Measurements from ENCODE around the gene TOX2.
A peak's percentile ranks its signal among the peaks of the same experiment; 100 is the strongest.

TOX2 gene

DNA sequence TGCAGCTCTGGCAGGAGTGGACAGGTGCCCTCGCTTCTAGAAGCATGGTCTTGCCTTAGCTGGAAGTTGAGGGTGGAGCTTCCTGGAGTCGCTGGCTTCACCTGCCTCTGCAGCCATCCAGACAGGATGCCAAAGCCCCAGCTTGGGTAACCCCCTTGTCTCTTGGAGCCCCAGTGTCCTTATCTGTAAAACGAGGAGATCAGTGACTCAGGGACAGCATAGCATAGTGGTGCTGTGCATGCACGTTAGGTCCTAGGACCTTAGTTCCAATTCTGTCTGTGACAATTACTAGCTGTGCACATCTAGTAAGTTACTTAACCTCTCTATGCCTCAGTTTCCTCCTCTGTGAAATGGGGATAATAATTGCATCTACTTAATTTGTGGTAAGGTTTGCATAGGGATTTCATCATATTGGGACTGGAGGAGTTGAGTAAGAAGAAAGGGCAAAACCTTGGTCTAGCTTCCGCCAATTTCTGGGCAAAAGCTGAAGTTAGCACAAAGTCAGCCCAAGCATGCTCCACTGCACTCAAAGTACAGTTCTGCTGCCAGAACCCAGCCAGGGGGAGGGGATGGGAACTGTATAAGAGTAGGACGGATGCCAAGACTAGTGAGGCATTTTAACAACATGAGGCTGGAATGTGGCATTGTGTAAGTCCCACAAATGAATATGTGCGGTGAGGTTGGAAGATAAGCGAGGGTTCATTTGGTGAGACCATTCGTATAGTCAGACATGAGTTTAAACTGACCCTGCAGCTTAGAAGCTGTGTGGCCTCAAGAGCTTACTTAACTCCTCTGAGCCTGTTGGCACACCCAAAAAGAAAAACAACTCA is 24.5 kb downstream of the TOX2 start:
- TF ChIP-seq MYC (IDR thresholded peaks at IDR 0.05; ENCODE audit: low read depth, low read length) (peak; percentile 82), POLR2A (IDR thresholded peaks at IDR 0.05; ENCODE audit: extremely low read depth, insufficient read length) (no peak)
- TF ChIP-seq, protein P1, sequence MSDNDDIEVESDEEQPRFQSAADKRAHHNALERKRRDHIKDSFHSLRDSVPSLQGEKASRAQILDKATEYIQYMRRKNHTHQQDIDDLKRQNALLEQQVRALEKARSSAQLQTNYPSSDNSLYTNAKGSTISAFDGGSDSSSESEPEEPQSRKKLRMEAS (IDR thresholded peaks at IDR 0.05; ENCODE audit: low read depth, low read length): peak; percentile 74
- H3K4me3 ChIP-seq (ENCODE audit: low read depth, low read length): no peak overlapping the region
- DNase-seq (ENCODE audit: low read depth): peak; percentile 92

DNA sequence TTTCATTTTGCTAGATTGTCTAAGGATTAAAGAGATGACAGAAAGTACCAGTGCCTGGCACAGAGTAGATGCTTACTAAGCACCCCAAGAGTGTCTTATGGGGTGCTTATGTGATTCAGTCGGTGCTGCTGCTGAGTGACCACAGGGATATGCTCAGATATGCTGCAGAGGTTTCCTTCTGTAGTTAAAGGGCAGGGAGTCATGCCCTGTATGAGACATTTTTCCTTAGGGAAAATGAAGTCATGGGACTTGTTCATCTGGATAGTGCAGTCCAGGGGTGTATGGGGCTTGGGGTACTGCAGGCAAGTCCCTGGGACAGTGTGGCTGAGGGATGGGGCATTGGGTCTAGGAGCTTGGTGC is 25.1 kb downstream of the TOX2 start:
- H3K4me3 ChIP-seq (ENCODE audit: low read depth, low read length): no peak overlapping the region
- DNase-seq (ENCODE audit: low read depth): no peak

DNA sequence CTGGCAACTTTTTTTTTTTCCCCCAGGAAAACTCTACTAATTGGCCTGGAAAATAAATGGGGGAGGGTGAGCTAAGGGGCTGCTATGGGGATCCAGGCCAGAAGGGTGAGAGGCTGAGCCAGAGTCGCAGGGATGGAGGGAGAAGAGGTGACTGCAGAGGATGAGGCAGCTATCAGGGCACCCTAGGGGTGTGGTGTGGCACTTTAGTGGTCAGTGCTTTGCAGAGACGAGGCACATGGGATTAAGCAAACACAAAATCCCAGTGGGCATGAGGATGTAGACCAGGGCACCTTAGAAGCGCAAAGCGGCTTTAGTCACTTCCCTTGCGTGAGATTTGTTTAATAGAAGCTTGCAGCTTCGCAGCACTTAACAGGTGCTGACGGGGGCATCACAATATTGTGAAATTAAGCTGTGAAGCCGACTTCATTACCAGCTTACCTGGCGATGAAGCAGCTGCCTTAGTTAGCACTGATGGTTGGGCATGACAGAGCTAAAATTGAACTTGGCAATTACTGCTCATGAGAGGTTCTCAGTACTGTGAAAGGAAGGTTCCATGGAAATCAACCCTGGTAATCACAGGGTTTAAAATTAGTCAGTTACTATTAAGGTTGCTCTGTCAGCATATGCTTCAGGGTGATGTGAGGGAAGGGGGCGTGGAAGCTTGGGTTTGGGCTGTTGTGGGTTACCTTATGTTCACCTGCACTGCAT is 26.0 kb downstream of the TOX2 start:
- H3K4me3 ChIP-seq (ENCODE audit: low read depth, low read length): no peak overlapping the region
- TF ChIP-seq POLR2A (IDR thresholded peaks at IDR 0.05; ENCODE audit: extremely low read depth, insufficient read length) (no peak), MYC (IDR thresholded peaks at IDR 0.05; ENCODE audit: low read depth, low read length) (no peak)
- TF ChIP-seq, protein P2, sequence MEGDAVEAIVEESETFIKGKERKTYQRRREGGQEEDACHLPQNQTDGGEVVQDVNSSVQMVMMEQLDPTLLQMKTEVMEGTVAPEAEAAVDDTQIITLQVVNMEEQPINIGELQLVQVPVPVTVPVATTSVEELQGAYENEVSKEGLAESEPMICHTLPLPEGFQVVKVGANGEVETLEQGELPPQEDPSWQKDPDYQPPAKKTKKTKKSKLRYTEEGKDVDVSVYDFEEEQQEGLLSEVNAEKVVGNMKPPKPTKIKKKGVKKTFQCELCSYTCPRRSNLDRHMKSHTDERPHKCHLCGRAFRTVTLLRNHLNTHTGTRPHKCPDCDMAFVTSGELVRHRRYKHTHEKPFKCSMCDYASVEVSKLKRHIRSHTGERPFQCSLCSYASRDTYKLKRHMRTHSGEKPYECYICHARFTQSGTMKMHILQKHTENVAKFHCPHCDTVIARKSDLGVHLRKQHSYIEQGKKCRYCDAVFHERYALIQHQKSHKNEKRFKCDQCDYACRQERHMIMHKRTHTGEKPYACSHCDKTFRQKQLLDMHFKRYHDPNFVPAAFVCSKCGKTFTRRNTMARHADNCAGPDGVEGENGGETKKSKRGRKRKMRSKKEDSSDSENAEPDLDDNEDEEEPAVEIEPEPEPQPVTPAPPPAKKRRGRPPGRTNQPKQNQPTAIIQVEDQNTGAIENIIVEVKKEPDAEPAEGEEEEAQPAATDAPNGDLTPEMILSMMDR (IDR thresholded peaks at IDR 0.05; ENCODE audit: low read depth, low read length): no peak
- TF ChIP-seq, protein P1 (IDR thresholded peaks at IDR 0.05; ENCODE audit: low read depth, low read length): no peak
- peak; percentile 72 for DNase-seq (ENCODE audit: low read depth)

More for the DNA sequence above, 25.1 kb downstream of the TOX2 start:
- TF ChIP-seq, protein P2 (IDR thresholded peaks at IDR 0.05; ENCODE audit: low read depth, low read length): no peak
- TF ChIP-seq MYC (IDR thresholded peaks at IDR 0.05; ENCODE audit: low read depth, low read length): no peak
- TF ChIP-seq, protein P1 (IDR thresholded peaks at IDR 0.05; ENCODE audit: low read depth, low read length): no peak

DNA sequence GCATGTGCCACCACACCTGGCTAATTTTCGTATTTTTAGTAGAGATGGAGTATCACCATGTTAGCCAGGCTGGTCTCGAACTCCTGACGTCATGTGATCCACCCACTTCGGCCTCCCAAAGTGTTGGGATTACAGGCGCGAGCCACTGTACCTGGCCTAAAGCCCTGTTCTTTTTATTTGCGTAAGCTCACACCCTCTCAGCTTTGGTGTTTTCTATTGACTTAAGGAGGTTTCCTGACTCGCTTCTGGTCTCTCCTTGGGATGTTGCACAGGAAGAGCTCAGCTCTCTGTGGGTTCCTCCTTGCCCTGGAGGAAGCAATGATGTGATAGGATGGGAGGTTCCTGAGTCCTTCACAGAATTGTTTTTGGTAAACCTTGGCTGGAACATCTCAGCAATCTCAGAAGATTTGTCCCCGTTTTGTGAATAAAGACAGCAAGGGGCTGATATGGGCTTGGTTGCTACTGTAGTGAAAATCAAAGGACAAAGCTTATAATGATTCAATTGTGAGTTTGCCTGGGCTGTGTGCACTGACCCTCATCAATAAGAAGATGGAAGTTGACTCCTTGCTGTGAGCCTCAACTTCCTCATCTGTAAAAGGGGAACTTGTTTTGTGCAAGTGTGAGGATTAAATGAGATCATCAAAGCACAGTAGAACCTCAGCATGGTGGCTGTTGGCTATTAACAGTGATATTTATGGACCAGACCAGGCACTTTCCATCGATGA is 27.0 kb downstream of the TOX2 start:
- peak; percentile 92 for DNase-seq (ENCODE audit: low read depth)
- peak; percentile 60; the same call in 1 of the 2 replicates for TF ChIP-seq MYC (IDR thresholded peaks at IDR 0.05; ENCODE audit: low read depth, low read length)
- TF ChIP-seq, protein P2 (IDR thresholded peaks at IDR 0.05; ENCODE audit: low read depth, low read length): no peak
- H3K4me3 ChIP-seq (ENCODE audit: low read depth, low read length): peak overlapping the region; percentile 23

GRCh38 chr20:43942201-43942590 is 27.5 kb downstream of the TOX2 start:
- DNase-seq (ENCODE audit: low read depth): no peak
- no peak; the same call in 1 of the 2 replicates for TF ChIP-seq MYC (IDR thresholded peaks at IDR 0.05; ENCODE audit: low read depth, low read length)
- TF ChIP-seq, protein P2 (IDR thresholded peaks at IDR 0.05; ENCODE audit: low read depth, low read length): no peak
- H3K4me3 ChIP-seq (ENCODE audit: low read depth, low read length): peak overlapping the region; percentile 40

DNA sequence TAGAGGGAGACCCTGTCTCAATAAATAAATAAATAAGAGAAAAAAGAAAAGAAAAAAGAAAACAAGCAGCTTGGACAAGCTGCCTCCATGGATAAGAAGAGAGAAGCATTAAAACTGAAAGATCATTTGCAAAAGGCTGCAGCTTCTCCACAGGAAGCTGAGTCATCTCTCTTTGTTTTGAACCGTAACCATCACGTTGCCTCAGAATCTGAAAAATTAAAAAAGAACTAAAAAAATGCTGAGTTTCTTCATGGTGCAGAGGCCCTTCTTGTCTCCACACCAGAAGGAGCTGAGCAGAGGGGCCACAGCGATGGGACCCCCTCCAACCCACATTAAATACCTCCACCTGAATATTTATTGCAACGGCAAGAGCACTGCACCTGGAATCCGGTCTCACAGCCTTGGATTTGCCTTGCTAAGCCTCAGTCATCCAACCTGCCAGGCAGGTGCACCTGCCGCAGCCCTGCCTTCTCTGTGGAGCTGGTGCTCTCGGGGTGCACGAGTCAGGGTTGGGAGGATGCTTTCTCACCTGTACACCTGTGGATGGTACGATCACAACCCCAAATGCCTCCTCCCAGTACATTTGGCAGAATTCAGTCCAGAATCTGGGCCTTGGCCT is 28.1 kb downstream of the TOX2 start:
- H3K4me3 ChIP-seq (ENCODE audit: low read depth, low read length): peak overlapping the region; percentile 40
- no peak for TF ChIP-seq POLR2A (IDR thresholded peaks at IDR 0.05; ENCODE audit: extremely low read depth, insufficient read length)
- TF ChIP-seq, protein P1 (IDR thresholded peaks at IDR 0.05; ENCODE audit: low read depth, low read length): peak; percentile 22; the same call in 1 of the 2 replicates
- DNase-seq (ENCODE audit: low read depth): peak; percentile 90
